CD14-positive monocyte (primary cell): ENCODE data around the gene CBX1. TPM values are rescaled to one million over a fixed set of nuclear protein-coding genes. Genes with fewer than 3 reads are reported as not detected.

Experiments used
- DNase-seq, 3 donors: peaks; one replicate each; pipeline ENCODE4 v3.0.0-alpha.2; 2011 to 2022
- H2AFZ ChIP-seq: 2 replicates; pipeline ENCODE4 v1.6.0; 2012; ENCODE audit warnings: mild to moderate bottlenecking, low read depth, low read length, inconsistent platforms; ENCODE audit not compliant: insufficient read depth, poor library complexity, severe bottlenecking
- H3K27ac ChIP-seq, 2 donors: 1 replicate in 1 of 2; 2 replicates in 1 of 2; pipeline ENCODE4 v1.5.1; 2012 to 2013; ENCODE audit warnings: low read length in 2 of 2, control low read depth in 1 of 2, inconsistent platforms in 1 of 2, low read depth in 1 of 2, mild to moderate bottlenecking in 1 of 2
- H3K27me3 ChIP-seq, 2 donors: one replicate each; pipeline versions ENCODE4 v1.6.0 to v1.6.1; 2011 to 2013; ENCODE audit warnings: low read length in 2 of 2; ENCODE audit not compliant: control insufficient read depth in 2 of 2, insufficient read depth in 2 of 2
- H3K36me3 ChIP-seq, 2 donors: replicated peaks in 1 of 2; 1 replicate in 1 of 2; 2 replicates in 1 of 2; pipeline versions ENCODE4 v1.5.1 to v1.6.1; 2012 to 2013; ENCODE audit warnings: low read length in 2 of 2, control low read depth in 1 of 2, inconsistent platforms in 1 of 2, mild to moderate bottlenecking in 1 of 2; ENCODE audit not compliant: insufficient read depth in 2 of 2, control insufficient read depth in 1 of 2
- H3K4me1 ChIP-seq, 2 donors: 1 replicate in 1 of 2; 2 replicates in 1 of 2; pipeline versions ENCODE4 v1.5.1 to v1.6.1; 2012 to 2013; ENCODE audit warnings: low read length in 2 of 2, control low read depth in 1 of 2, inconsistent platforms in 1 of 2, mild to moderate bottlenecking in 1 of 2, moderate library complexity in 1 of 2; ENCODE audit not compliant: insufficient read depth in 2 of 2, control insufficient read depth in 1 of 2
- H3K4me2 ChIP-seq: replicated peaks from 2 replicates; pipeline ENCODE3; 2012; ENCODE audit warnings: low read length, moderate library complexity, mild to moderate bottlenecking; ENCODE audit not compliant: poor library complexity, severe bottlenecking; ENCODE audit errors: extremely low read depth
- H3K4me3 ChIP-seq, 3 experiments: fragments of 200-600 bp in 1 of 3; sonication (generic) in 1 of 3; replicated peaks in 1 of 3; 1 replicate in 2 of 3; 2 replicates in 1 of 3; pipeline ENCODE4 v1.5.1; 2011 to 2013; ENCODE audit warnings: low read length in 3 of 3, mild to moderate bottlenecking in 3 of 3, control low read depth in 2 of 3, low read depth in 2 of 3, inconsistent platforms in 1 of 3, moderate library complexity in 1 of 3
- H3K79me2 ChIP-seq: 2 replicates; pipeline ENCODE4 v1.6.0; 2012; ENCODE audit warnings: mild to moderate bottlenecking, control low read depth, inconsistent platforms, low read length, moderate library complexity; ENCODE audit not compliant: insufficient read depth
- H3K9ac ChIP-seq: 2 replicates; pipeline ENCODE4 v1.6.0; 2017; ENCODE audit warnings: low read length, mild to moderate bottlenecking; ENCODE audit not compliant: insufficient read depth, poor library complexity, severe bottlenecking
- H3K9me3 ChIP-seq, 2 donors: replicated peaks in 1 of 2; 1 replicate in 1 of 2; 2 replicates in 1 of 2; pipeline versions ENCODE4 v1.5.1 to v1.6.1; 2012 to 2013; ENCODE audit warnings: low read length in 2 of 2, control low read depth in 1 of 2; ENCODE audit not compliant: control insufficient read depth in 1 of 2, insufficient read depth in 1 of 2
- H4K20me1 ChIP-seq: 2 replicates; pipeline ENCODE4 v1.6.0; 2012; ENCODE audit warnings: mild to moderate bottlenecking, low read length, control low read depth, moderate library complexity; ENCODE audit not compliant: insufficient read depth
- H3K27ac Mint-ChIP-seq, 7 donors: one replicate each; pipeline ENCODE4 v1.8.0; 2020; ENCODE audit warnings: mild to moderate bottlenecking in 7 of 7, mixed read lengths in 7 of 7, moderate library complexity in 6 of 7, inconsistent platforms in 2 of 7
- H3K27me3 Mint-ChIP-seq, 3 donors: one replicate each; pipeline ENCODE4 v1.8.0; 2021 to 2022; ENCODE audit warnings: low read depth in 3 of 3, mild to moderate bottlenecking in 3 of 3, mixed read lengths in 3 of 3, moderate library complexity in 3 of 3, inconsistent platforms in 1 of 3
- H3K36me3 Mint-ChIP-seq, 2 donors: one replicate each; pipeline ENCODE4 v1.8.0; 2020; ENCODE audit warnings: mixed read lengths in 2 of 2, inconsistent platforms in 1 of 2, mild to moderate bottlenecking in 1 of 2
- H3K4me1 Mint-ChIP-seq: one replicate; pipeline ENCODE4 v1.8.0; 2020; ENCODE audit warnings: mild to moderate bottlenecking, mixed read lengths
- H3K4me3 Mint-ChIP-seq, 2 donors: one replicate each; pipeline ENCODE4 v1.8.0; 2020; ENCODE audit warnings: mild to moderate bottlenecking in 2 of 2, mixed read lengths in 2 of 2, moderate library complexity in 1 of 2
- H3K9me3 Mint-ChIP-seq, 7 donors: one replicate each; pipeline ENCODE4 v1.8.0; 2020 to 2022; ENCODE audit warnings: mixed read lengths in 7 of 7, mild to moderate bottlenecking in 6 of 7, moderate library complexity in 6 of 7, inconsistent platforms in 2 of 7
- WGBS: methylation state at CpG from one replicate; pipeline ENCODE4 v1.1.5; 2013; ENCODE audit warnings: missing lambda C conversion rate; ENCODE audit not compliant: insufficient coverage; 5-methylcytosine and 5-hydroxymethylcytosine counted together
- intact Hi-C, 2 donors: fragments of 100-400 bp; cut with micrococcal nuclease; formaldehyde crosslinking; loops; one replicate each; pipeline versions ENCODE4 v1.15.0 to v1.15.1; 2023
- polyA plus RNA-seq, 3 donors: library from polyadenylated mRNA; depleted of rRNA in 1 of 3; unstranded in 2 of 3; stranded (reverse) in 1 of 3; fragments of 300-500 nt in 2 of 3; fragments of >200 nt in 1 of 3; fragmentation: Illumina TruSeq in 2 of 3; gene quantifications; 1 replicate in 2 of 3; 2 replicates in 1 of 3; pipeline ENCODE4 v1.2.3, GENCODE V29; 2012 to 2021
- TF ChIP-seq, protein P1 (sequence below): fragments of 200-600 bp; IDR thresholded peaks from one replicate; pipeline ENCODE4 v1.8.0; 2022; ENCODE audit warnings: antibody characterized with exemption, mild to moderate bottlenecking

CBX1 gene
- polyA plus RNA-seq, 3 donors = 12.5 to 18.2 (median 17.2) TPM

DNA sequence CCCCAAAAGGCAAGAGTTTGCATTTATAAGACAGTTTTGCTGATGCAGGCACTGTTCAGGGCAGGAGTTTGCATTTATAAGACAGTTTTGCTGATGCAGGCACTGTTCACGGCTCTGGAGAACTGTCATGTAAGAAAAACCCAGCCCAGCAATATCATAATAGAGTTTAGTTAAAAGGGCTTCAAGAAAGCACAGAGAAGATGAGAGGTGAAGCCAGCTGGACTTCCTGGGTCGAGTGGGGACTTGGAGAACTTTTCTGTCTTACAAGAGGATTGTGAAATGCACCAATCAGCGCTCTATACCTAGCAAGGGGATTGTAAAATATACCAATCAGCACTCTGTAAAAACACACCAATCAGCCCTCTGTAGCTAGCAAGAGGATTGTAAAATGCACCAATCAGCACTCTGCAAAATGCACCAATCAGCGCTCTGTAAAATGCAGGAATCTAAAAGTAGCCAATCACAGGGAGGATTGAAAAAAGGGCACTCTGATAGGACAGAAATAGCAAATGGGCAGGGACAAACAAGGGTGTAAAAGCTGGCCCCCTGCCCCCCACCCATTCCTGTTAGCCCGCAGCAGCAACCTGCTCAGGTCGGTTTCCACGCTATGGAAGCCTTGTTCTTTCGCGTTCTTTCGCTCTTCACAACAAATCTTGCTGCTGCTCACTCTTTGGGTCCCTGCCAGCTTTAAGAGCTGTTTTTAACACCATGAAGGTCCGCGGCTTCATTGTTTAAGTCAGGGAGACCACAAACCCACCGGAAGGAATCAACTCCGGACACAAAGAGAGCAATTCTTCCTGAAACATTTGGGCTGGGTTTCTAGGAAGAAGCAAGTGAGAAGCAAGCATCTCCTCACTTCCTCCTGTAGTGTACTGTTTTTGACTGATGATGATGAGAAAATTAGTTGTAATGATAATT is 1.8 kb upstream of the CBX1 start:
- TF ChIP-seq, protein P1, sequence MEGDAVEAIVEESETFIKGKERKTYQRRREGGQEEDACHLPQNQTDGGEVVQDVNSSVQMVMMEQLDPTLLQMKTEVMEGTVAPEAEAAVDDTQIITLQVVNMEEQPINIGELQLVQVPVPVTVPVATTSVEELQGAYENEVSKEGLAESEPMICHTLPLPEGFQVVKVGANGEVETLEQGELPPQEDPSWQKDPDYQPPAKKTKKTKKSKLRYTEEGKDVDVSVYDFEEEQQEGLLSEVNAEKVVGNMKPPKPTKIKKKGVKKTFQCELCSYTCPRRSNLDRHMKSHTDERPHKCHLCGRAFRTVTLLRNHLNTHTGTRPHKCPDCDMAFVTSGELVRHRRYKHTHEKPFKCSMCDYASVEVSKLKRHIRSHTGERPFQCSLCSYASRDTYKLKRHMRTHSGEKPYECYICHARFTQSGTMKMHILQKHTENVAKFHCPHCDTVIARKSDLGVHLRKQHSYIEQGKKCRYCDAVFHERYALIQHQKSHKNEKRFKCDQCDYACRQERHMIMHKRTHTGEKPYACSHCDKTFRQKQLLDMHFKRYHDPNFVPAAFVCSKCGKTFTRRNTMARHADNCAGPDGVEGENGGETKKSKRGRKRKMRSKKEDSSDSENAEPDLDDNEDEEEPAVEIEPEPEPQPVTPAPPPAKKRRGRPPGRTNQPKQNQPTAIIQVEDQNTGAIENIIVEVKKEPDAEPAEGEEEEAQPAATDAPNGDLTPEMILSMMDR = no peak
- Histone ChIP-seq H2AFZ (peak overlapping the region; percentile 57), H3K4me2 (peak overlapping the region; percentile 58), H3K79me2 (peaks cover 41% of the 10 kb centered on the region), H3K9me3 (peaks cover 0 to 6% of the 10 kb centered on the region in 2 donors), H3K36me3 (no peaks in the 10 kb centered on the region), H3K4me3 (peak overlapping the region in 1 of 3 experiments; percentile 86), H3K27ac (peak overlapping the region; percentile 40 to 54), H3K9ac (no peak overlapping the region), H3K4me1 (peaks cover 44 to 58% of the 10 kb centered on the region in 2 donors), H3K27me3 (no peaks in the 10 kb centered on the region), H4K20me1 (peaks cover 12% of the 10 kb centered on the region)
- H3K9me3 Mint-ChIP-seq = peaks cover 0 to 13% (median 7%) of the 10 kb centered on the region in 7 donors
- peaks cover 48% of the 10 kb centered on the region for H3K4me1 Mint-ChIP-seq
- DNase-seq = peak; percentile 37 to 63 (median 40)
- peak overlapping the region; percentile 55 to 84 (median 74) for H3K27ac Mint-ChIP-seq
- H3K36me3 Mint-ChIP-seq = peaks cover 0 to 3% of the 10 kb centered on the region in 2 donors
- WGBS = 0% methylated on average over 8 of the region's 14 CpGs
- H3K27me3 Mint-ChIP-seq = peaks cover 0 to 9% (median 0%) of the 10 kb centered on the region in 3 donors
- intact Hi-C loops = loop anchor here in 1 of 2 donors (5.0 to 10.0 kb wide), 2 partner anchors 56 to 128 kb away; partner anchors contain the start of genes CDK5RAP3 and NFE2L1
- H3K4me3 Mint-ChIP-seq = peak overlapping the region; percentile 66 to 80

DNA sequence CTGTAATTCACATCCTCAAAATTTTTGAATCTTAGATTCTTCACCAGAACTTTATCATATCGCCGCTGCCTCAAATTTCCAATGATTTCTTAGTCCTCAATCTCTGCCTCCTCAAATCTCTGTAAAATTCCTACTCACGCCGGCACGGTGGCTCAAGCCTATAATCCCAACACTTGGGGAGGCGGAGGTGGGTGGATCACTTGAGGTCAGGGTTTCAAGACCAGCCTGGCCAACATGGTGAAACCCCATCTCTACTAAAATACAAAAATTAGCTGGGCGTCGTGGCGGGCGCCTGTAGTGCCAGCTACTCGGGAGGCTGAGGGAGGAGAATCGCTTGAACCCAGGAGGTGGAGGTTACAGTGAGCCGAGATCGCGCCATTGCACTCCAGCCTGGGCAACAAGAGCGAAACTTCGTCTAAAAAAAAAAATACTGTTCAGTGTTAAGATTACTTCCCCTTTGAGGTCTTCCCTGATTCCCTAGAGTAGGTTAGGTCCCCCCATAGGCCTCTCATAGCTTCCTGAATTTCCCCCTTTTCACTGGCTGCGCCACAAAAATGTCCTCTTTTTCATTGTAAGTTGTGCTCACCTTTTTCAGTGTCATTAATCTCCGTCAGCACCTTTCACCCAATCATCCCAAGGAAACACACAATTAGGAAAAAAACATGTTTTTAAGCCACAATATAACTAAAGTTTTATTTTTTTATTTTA is 919 bp upstream of the CBX1 start:
- H3K9me3 ChIP-seq = peaks cover 0 to 6% of the 10 kb centered on the region in 2 donors
- Mint-ChIP-seq H3K36me3 (peaks cover 0 to 3% of the 10 kb centered on the region in 2 donors), H3K4me3 (peak overlapping the region; percentile 89 to 94), H3K27ac (peak overlapping the region; percentile 13 to 87 (median 83)), H3K4me1 (peaks cover 50% of the 10 kb centered on the region), H3K9me3 (peaks cover 0 to 13% (median 7%) of the 10 kb centered on the region in 7 donors), H3K27me3 (peaks cover 0 to 9% (median 0%) of the 10 kb centered on the region in 3 donors)
- peak overlapping the region; percentile 26 to 39 for H3K27ac ChIP-seq
- no peak overlapping the region for H3K9ac ChIP-seq
- TF ChIP-seq, protein P1 = no peak
- no peaks in the 10 kb centered on the region for H3K36me3 ChIP-seq
- peak overlapping the region; percentile 53 for H2AFZ ChIP-seq
- intact Hi-C loops = loop anchor here in 1 of 2 donors (5.0 to 10.0 kb wide), 2 partner anchors 55 to 127 kb away; partner anchors contain the start of genes CDK5RAP3 and NFE2L1
- peaks cover 21% of the 10 kb centered on the region for H4K20me1 ChIP-seq
- DNase-seq = peak in 1 of 3 donors; percentile 26
- H3K4me2 ChIP-seq = peak overlapping the region; percentile 97
- peak overlapping the region in 1 of 3 experiments; percentile 86 for H3K4me3 ChIP-seq
- no peaks in the 10 kb centered on the region for H3K27me3 ChIP-seq
- H3K79me2 ChIP-seq = peaks cover 41% of the 10 kb centered on the region
- peaks cover 44 to 55% of the 10 kb centered on the region in 2 donors for H3K4me1 ChIP-seq
- WGBS = 60% methylated on average over 3 of the region's 19 CpGs
